ENCODE measurements around the gene LRRC10B. TPM values are rescaled to one million over a fixed set of nuclear protein-coding genes. Genes with fewer than 3 reads are reported as not detected.

The LRRC10B gene
- total RNA-seq, 1 experiment from 2014 or later: 0.39 TPM

- no peak overlapping the region for H3K14ac ChIP-seq (ENCODE audit: insufficient read depth, low read length)
- Mint-ChIP-seq H3K36me3 (ENCODE audit: insufficient read depth in 1 of 3, low read depth in 3 of 3) (no peaks in the 10 kb centered on the region; a peak in 1 of 7 replicates), H3K4me3 (no peak overlapping the region), H3K9me3 (no peaks in the 10 kb centered on the region; a peak in 1 of 5 replicates), H3K27ac (no peak overlapping the region), H3K27me3 (ENCODE audit: low read depth) (peaks cover 48% of the 10 kb centered on the region), H3K4me1 (peaks cover 24 to 43% of the 10 kb centered on the region in 2 experiments)
- no peaks in the 10 kb centered on the region for H3K9me3 ChIP-seq (ENCODE audit: control insufficient read depth, low read depth, low read length)
- no peak overlapping the region for H2BK12ac ChIP-seq (ENCODE audit: insufficient read length, low read depth, low read length)
- TF ChIP-seq, protein P1, sequence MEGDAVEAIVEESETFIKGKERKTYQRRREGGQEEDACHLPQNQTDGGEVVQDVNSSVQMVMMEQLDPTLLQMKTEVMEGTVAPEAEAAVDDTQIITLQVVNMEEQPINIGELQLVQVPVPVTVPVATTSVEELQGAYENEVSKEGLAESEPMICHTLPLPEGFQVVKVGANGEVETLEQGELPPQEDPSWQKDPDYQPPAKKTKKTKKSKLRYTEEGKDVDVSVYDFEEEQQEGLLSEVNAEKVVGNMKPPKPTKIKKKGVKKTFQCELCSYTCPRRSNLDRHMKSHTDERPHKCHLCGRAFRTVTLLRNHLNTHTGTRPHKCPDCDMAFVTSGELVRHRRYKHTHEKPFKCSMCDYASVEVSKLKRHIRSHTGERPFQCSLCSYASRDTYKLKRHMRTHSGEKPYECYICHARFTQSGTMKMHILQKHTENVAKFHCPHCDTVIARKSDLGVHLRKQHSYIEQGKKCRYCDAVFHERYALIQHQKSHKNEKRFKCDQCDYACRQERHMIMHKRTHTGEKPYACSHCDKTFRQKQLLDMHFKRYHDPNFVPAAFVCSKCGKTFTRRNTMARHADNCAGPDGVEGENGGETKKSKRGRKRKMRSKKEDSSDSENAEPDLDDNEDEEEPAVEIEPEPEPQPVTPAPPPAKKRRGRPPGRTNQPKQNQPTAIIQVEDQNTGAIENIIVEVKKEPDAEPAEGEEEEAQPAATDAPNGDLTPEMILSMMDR (conservative IDR thresholded peaks at IDR 0.05): no peak
- H3K79me2 ChIP-seq (ENCODE audit: insufficient read depth, low read length): no peaks in the 10 kb centered on the region
- H3K79me1 ChIP-seq (ENCODE audit: insufficient read depth, low read depth, low read length, poor library complexity, severe bottlenecking): no peaks in the 10 kb centered on the region
- H3K27ac ChIP-seq (ENCODE audit: insufficient read length, low read depth, low read length): no peak overlapping the region
- no peak overlapping the region for H3K4me2 ChIP-seq (ENCODE audit: insufficient read depth, insufficient read length, low read length)
- 0 out of 2 replicates have a peak, but pooled peaks cover 2% of the 10 kb centered on the region for H3K4me1 ChIP-seq (ENCODE audit: insufficient read depth, low read length)
- H4K5ac ChIP-seq (ENCODE audit: insufficient read length, low read depth, low read length): no peak overlapping the region
- H3K56ac ChIP-seq (ENCODE audit: insufficient read length, low read depth, low read length): no peak overlapping the region
- no peak overlapping the region for H2BK20ac ChIP-seq (ENCODE audit: low read depth, low read length, poor library complexity, severe bottlenecking)
- H3K27me3 ChIP-seq (ENCODE audit: insufficient read depth, low read length): no peaks in the 10 kb centered on the region
- no peak overlapping the region for H3K23ac ChIP-seq (ENCODE audit: insufficient read length, low read depth, low read length)
- no peak overlapping the region for H2BK15ac ChIP-seq (ENCODE audit: low read depth, low read length)
- no peak overlapping the region for H3T11ph ChIP-seq (ENCODE audit: low read length)
- H4K8ac ChIP-seq (replicated peaks; ENCODE audit: insufficient read length, low read depth, low read length): no peak overlapping the region
- no peaks in the 10 kb centered on the region for H3K23me2 ChIP-seq (ENCODE audit: insufficient read length, low read depth, low read length, poor library complexity, severe bottlenecking)
- no peak for DNase-seq
- no peak overlapping the region for H2BK120ac ChIP-seq (ENCODE audit: low read depth, low read length, poor library complexity, severe bottlenecking)
- no peak overlapping the region for H3K9ac ChIP-seq (ENCODE audit: extremely low read depth, insufficient read length, low read length)
- no peak overlapping the region for H3K18ac ChIP-seq (ENCODE audit: insufficient read length, low read depth, low read length)
- H3K4ac ChIP-seq (ENCODE audit: low read depth, low read length): no peak overlapping the region
- no peak overlapping the region for H2AFZ ChIP-seq (ENCODE audit: low read length)
- H2BK5ac ChIP-seq (ENCODE audit: insufficient read length, low read length): no peak overlapping the region
- H4K20me1 ChIP-seq (ENCODE audit: control insufficient read depth, insufficient read depth, insufficient read length): no peaks in the 10 kb centered on the region
- no CpG with 5 or more reads among the region's 15 CpGs for WGBS (ENCODE audit: extremely low coverage, insufficient read length, low lambda C conversion rate)
- H2AK5ac ChIP-seq (ENCODE audit: insufficient read length, low read length): no peak overlapping the region
- no peak overlapping the region for H4K91ac ChIP-seq (ENCODE audit: insufficient read length, low read depth, low read length)
Observed at GRCh38 chr11:61498767-61499341, 9.7 kb upstream of the LRRC10B start.
